OCI-LY1 (cell line): ENCODE results near the gene STAG1.

Experiments used
- EZH2 ChIP-seq: fragments of 200-600 bp; sonication (generic), shearing (Covaris generic); IDR thresholded peaks from 2 replicates; pipeline ENCODE4 v1.8.0; 2017; ENCODE audit warnings: borderline replicate concordance, mixed run types, mild to moderate bottlenecking, antibody characterized with exemption, low read length, moderate library complexity, mixed read lengths
- TF ChIP-seq, protein P1 (sequence below): fragments of 200-600 bp; sonication (generic), shearing (Covaris generic); IDR thresholded peaks from 2 replicates; pipeline ENCODE4 v1.5.1; 2017; ENCODE audit warnings: mild to moderate bottlenecking, antibody characterized with exemption, low read length, moderate library complexity, mixed read lengths

DNA sequence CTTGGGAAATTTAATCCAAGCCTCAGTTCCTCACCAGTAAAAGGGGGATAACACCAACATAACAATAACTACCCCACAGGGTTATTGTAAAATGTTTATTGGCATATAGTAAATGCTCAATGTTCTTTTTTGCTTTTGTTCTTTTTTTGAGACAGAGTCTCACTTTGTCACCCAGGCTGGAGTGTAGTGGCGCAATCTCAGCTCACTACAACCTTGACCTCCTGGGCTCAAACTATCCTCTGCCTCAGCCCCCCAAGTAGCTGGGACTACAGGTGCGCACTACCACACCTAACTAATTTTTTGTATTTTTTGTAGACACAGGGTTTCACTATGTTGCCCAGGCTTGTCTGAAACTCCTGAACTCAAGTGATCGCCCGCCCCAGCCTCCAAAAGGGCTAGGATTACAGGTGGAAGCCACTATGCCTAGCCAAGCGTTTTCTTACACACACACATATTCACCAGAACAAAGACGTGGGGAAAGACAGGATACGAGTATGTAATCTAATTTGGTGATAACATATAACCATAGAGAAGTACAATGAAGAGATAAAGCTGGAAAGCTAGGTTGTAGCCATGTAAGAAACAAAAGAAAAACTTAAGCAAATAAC lies 11.7 kb downstream of the STAG1 start:
- TF ChIP-seq, protein P1, sequence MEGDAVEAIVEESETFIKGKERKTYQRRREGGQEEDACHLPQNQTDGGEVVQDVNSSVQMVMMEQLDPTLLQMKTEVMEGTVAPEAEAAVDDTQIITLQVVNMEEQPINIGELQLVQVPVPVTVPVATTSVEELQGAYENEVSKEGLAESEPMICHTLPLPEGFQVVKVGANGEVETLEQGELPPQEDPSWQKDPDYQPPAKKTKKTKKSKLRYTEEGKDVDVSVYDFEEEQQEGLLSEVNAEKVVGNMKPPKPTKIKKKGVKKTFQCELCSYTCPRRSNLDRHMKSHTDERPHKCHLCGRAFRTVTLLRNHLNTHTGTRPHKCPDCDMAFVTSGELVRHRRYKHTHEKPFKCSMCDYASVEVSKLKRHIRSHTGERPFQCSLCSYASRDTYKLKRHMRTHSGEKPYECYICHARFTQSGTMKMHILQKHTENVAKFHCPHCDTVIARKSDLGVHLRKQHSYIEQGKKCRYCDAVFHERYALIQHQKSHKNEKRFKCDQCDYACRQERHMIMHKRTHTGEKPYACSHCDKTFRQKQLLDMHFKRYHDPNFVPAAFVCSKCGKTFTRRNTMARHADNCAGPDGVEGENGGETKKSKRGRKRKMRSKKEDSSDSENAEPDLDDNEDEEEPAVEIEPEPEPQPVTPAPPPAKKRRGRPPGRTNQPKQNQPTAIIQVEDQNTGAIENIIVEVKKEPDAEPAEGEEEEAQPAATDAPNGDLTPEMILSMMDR, result no peak
- no peak for TF ChIP-seq EZH2
